Fibroblast of pulmonary artery (primary cell): ENCODE measurements around the gene PRSS57.

Experiments
- DNase-seq: peaks from one replicate; pipeline ENCODE4 v3.0.0-alpha.2; 2010; ENCODE audit warnings: low read depth
- H3K4me3 ChIP-seq: replicated peaks from 2 replicates; pipeline ENCODE4 v1.5.1; 2011; ENCODE audit warnings: low read depth, mild to moderate bottlenecking, control low read depth, low read length, moderate library complexity
- TF ChIP-seq, protein P1 (sequence below): IDR thresholded peaks from 2 replicates; pipeline ENCODE4 v1.5.1; 2011; ENCODE audit warnings: mild to moderate bottlenecking, control low read depth, low read length, inconsistent platforms; ENCODE audit errors: missing control alignments

The PRSS57 gene

DNA sequence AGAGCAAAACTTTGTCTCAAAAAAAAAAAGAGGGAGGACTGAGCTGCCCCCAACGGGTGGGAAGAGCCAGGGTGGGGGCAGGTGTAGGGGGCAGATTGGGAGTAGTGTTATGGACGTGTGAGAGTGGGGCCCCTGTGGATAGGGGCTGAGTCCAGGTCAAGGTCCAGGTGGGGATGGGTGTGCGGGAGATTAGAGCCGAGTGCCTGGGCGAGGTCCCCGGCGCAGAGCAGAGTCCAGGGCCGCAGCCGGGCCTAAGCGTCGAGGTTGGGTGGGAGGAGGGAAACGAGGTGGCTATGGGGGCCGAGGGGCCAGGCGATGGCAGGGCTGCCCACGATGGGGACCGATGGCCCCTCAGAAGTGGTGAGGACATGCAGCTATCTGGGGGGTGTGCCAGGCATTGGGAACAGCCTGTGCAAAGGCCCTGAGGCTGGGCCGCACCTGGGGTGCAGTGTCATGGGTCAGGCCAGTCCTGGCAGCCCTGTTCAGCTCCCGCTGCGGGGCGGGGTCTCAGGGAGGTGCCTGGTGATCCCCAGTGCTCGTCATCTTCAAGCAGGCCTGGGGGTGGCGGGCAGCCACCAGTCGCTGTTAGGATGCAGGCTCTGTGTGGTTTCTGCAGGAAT, 43.4 kb upstream of the PRSS57 start:
- H3K4me3 ChIP-seq = no peak overlapping the region
- TF ChIP-seq, protein P1, sequence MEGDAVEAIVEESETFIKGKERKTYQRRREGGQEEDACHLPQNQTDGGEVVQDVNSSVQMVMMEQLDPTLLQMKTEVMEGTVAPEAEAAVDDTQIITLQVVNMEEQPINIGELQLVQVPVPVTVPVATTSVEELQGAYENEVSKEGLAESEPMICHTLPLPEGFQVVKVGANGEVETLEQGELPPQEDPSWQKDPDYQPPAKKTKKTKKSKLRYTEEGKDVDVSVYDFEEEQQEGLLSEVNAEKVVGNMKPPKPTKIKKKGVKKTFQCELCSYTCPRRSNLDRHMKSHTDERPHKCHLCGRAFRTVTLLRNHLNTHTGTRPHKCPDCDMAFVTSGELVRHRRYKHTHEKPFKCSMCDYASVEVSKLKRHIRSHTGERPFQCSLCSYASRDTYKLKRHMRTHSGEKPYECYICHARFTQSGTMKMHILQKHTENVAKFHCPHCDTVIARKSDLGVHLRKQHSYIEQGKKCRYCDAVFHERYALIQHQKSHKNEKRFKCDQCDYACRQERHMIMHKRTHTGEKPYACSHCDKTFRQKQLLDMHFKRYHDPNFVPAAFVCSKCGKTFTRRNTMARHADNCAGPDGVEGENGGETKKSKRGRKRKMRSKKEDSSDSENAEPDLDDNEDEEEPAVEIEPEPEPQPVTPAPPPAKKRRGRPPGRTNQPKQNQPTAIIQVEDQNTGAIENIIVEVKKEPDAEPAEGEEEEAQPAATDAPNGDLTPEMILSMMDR = no peak

DNA sequence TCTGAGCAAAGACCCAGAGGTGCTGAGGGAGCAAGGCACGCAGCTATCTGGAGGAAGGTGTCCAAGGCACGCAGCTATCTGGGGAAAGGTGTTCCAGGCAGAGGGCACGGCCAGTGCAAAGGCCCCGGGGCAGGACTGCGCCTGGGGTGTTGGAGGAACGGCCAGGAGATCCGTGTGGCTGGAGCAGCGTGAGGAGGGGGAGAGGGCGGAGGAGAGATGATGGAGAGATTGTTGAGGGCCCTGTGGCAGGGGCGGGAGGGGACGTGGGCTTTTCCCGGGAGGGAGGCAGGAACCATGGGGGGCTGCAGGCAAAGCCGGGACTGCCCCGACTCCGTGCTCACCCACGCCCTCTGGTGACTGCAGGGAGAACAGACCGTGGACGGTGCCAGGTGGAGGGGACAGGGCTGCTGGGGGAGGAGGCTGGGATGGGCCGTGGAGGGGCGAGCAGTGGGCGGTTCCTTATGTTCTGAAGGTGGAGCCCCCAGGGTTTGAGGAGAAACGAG, 42.4 kb upstream of the PRSS57 start:
- no peak overlapping the region for H3K4me3 ChIP-seq
- TF ChIP-seq, protein P1 = peak; percentile 58
- DNase-seq = peak; percentile 46

More for the DNA sequence above, 43.4 kb upstream of the PRSS57 start:
- DNase-seq = no peak

DNA sequence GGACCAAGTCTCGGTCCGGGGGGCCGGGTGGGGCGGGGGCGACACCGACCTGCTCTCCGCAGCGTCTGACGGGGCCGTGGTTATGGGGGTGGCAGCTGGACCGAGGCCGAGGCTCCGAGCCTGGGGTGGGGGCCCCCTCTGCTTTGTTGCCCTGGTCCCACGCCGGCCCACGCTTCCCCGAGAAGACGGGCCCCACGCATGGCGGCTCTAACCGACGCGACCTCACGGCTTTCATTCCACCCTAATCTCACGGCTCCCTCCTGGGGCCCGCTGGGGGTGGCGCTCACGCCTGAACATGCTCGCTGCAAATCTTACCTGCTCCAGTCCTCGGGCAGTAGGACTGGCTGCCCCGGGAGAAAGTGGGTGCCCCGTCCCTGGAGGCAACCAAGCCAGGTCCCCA, 40.9 kb upstream of the PRSS57 start:
- TF ChIP-seq, protein P1 = no peak
- no peak overlapping the region for H3K4me3 ChIP-seq
- no peak for DNase-seq

DNA sequence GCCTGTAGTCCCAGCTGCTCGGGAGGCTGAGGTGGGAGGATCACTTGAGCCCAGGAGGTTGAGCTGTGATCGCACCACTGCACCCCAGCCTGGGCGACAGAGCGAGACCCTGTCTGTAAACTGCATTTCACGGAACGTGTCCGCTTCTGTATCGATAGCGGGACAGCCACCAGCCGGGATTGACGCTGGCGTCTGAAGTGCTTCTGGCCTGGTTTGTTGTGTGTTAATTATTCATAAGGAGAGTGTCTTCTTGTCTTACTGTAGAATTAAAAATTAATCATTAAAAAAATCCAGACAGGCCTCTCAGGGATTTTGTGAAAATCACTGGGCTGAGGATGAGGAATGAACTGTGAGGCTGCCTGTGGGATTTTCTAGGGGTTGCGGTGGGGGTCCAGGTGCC, 39.5 kb upstream of the PRSS57 start:
- TF ChIP-seq, protein P1 = no peak
- H3K4me3 ChIP-seq = no peak overlapping the region
- DNase-seq = no peak

DNA sequence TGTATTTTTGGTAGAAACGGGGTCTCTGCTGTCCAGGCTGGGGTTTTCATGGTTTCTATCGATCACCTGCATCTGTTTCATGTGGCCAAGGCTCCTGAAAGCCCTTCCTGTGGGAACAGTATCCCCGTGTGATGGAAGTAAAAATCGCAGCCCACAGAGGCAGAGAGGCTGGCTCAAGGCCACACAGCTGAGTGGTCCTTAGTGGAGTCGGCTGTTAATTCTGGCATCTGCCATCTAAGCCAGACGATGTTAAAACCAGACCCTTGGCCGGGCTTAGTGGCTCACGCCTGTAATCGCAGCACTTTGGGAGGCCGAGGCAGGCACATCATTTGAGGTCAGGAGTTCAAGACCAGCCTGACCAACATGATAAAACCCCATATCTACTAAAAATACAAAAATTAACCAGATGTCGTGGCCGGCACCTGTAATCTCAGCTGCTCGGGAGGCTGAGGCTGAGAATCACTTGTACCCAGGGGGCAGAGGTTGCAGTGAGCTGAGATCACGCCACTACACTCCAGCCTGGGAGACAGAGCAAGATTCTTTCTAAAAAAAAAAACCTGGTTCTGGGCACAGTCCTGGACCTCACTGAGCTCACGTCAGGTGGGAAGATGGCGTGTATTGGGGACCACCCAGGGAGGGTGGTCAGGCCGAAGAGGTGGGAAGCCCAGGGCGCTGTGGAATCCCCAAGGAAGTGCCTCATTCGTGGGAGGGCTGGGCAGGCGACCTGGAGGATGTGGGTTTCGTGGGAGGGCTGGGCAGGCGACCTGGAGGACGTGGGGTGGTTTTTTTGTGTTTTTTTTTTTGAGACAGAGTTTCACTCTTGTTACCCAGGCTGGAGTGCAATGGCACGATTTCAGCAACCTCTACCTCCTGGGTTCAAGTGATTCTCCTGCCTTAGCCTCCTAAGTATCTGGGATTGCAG, 37.2 kb upstream of the PRSS57 start:
- TF ChIP-seq, protein P1 = no peak
- no peak for DNase-seq
- no peak overlapping the region for H3K4me3 ChIP-seq

DNA sequence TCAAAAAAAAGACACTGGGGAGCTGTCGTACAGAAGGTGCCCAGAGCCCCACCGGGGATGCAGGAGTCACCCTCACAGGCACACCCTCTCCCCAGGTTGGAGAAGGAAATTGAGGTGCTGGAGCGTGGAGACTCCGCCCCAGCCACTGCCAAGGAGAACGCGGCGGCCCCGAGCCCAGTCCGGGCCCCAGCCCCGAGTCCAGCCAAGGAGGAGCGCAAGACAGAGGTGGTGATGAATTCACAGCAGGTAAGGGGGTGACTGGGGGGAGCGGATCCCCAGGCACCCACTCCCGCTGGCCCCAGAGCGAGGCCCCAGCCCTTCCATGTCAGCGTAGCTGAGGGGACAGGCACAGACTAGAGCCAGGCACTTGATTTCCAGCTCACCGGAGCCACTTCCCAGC, 35.7 kb upstream of the PRSS57 start:
- DNase-seq = no peak
- H3K4me3 ChIP-seq = no peak overlapping the region
- TF ChIP-seq, protein P1 = no peak
